Thyroid gland (tissue), 4 donors: ENCODE measurements around the gene CCND3. TPM values are rescaled to one million over a fixed set of nuclear protein-coding genes. Genes with fewer than 3 reads are reported as not detected.

Experiments used
- DNase-seq, 2 donors: peaks; one replicate each; pipeline ENCODE4 v3.0.0-alpha.2; 2019
- H3K27ac ChIP-seq, 3 donors: fragments of 200-600 bp; sonication (generic); 1 replicate in 2 of 3; 2 replicates in 1 of 3; pipeline ENCODE4 v1.5.1; 2016 to 2019; ENCODE audit warnings: mild to moderate bottlenecking in 1 of 3, moderate library complexity in 1 of 3
- H3K27me3 ChIP-seq: fragments of 200-600 bp; sonication (generic); one replicate; pipeline ENCODE4 v1.5.1; 2019
- H3K36me3 ChIP-seq, 2 donors: fragments of 200-600 bp; sonication (generic); one replicate each; pipeline ENCODE4 v1.5.1; 2016 to 2019
- H3K4me1 ChIP-seq, 2 donors: fragments of 200-600 bp; sonication (generic); one replicate each; pipeline ENCODE4 v1.5.1; 2017 to 2019
- H3K4me3 ChIP-seq, 3 donors: fragments of 200-600 bp; sonication (generic); replicated peaks in 1 of 3; 1 replicate in 2 of 3; 2 replicates in 1 of 3; pipeline ENCODE4 v1.5.1; 2016; ENCODE audit warnings: mild to moderate bottlenecking in 1 of 3
- H3K9me3 ChIP-seq: fragments of 200-600 bp; sonication (generic); one replicate; pipeline ENCODE4 v1.5.1; 2017
- POLR2A ChIP-seq, 2 donors: fragments of 450-650 bp; IDR thresholded peaks; one replicate each; pipeline ENCODE4 v1.6.1; 2017; ENCODE audit warnings: antibody characterized with exemption in 2 of 2, mild to moderate bottlenecking in 2 of 2, moderate library complexity in 1 of 2
- WGBS, 2 donors: methylation state at CpG; one replicate each; pipeline ENCODE4 v1.1.5; 2017; 5-methylcytosine and 5-hydroxymethylcytosine counted together
- intact Hi-C: fragments of 100-400 bp; cut with DNase I; formaldehyde crosslinking; loops from one replicate; pipeline ENCODE4 v1.15.1; 2023
- total RNA-seq, 4 donors: library from RNA; depleted of rRNA; stranded (reverse); fragments of >200 nt; gene quantifications; one replicate each; pipeline ENCODE4 v1.2.3, GENCODE V29; 2016
- TF ChIP-seq, protein P1 (sequence below), 6 experiments: fragments of 200-600 bp in 3 of 6; fragments of 450-650 bp in 3 of 6; sonication (generic) in 3 of 6; IDR thresholded peaks; one replicate each; pipeline ENCODE4 v1.5.1; 2016 to 2019; ENCODE audit warnings: antibody characterized with exemption in 6 of 6, mild to moderate bottlenecking in 2 of 6, inconsistent platforms in 1 of 6, moderate library complexity in 1 of 6

Gene CCND3
- total RNA-seq, 4 donors from 2014 or later: 103 to 204 (median 166) TPM

DNA sequence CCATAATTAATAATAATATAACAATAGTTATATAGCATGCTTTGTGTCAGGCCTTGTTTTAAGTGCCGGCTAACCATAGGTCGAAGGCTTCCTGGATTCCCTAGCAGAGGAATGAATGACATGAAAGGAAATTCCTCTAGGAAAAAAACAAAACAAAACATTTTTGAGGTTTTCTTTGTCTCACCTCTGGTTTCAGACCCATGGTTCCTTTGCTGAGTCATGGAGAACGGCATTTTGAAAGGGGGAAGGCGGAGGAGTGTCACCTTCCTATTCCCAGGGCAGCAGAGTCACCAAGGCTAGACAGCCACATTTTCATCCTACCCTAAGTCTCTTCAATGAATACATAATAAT is 25.3 kb upstream of the CCND3 start:
- Histone ChIP-seq H3K27me3 (no peaks in the 10 kb centered on the region), H3K36me3 (no peaks in the 10 kb centered on the region), H3K4me1 (peaks cover 3 to 5% of the 10 kb centered on the region in 2 donors), H3K9me3 (no peaks in the 10 kb centered on the region), H3K4me3 (no peak overlapping the region), H3K27ac (no peak overlapping the region)
- TF ChIP-seq, protein P1, sequence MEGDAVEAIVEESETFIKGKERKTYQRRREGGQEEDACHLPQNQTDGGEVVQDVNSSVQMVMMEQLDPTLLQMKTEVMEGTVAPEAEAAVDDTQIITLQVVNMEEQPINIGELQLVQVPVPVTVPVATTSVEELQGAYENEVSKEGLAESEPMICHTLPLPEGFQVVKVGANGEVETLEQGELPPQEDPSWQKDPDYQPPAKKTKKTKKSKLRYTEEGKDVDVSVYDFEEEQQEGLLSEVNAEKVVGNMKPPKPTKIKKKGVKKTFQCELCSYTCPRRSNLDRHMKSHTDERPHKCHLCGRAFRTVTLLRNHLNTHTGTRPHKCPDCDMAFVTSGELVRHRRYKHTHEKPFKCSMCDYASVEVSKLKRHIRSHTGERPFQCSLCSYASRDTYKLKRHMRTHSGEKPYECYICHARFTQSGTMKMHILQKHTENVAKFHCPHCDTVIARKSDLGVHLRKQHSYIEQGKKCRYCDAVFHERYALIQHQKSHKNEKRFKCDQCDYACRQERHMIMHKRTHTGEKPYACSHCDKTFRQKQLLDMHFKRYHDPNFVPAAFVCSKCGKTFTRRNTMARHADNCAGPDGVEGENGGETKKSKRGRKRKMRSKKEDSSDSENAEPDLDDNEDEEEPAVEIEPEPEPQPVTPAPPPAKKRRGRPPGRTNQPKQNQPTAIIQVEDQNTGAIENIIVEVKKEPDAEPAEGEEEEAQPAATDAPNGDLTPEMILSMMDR (IDR thresholded peaks at IDR 0.05): no peak
- TF ChIP-seq POLR2A (IDR thresholded peaks at IDR 0.05): no peak
- intact Hi-C loops: no loop called here
- WGBS, 2 donors: 70 to 81% methylated on average over 4 of the region's 4 CpGs
- DNase-seq: no peak

DNA sequence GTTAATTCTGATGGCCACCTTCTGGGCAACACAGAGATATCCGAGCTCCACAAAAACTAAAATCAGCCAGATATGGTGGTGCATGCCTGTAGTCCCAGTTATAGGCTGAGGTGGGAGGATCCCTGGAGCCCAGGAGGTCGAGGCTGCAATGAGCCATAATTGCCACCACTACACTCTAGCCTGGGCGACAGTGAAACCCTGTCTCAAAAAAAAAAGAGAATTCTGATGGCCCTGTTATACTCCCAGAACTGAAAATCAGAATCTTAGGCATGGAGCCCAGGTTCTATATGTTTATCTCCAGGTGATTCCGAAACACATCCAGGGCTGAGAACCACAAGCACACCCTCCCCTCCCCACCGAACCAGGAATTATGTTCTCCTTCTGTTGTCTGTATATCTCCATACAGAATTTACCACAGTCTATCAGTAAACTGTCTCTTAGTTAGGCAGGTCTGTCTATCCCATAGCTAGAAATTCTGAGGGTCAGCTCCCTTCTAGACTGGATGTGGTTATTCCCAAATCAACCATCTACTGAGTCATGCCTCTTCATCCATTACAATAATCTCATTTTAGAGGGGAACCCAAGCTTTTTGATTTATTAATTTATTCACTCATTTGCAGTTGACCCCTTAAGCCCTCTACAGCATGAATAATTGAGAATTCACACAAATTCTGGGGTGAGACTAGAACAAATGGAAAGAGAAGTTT is 24.8 kb upstream of the CCND3 start:
- H3K9me3 ChIP-seq: no peaks in the 10 kb centered on the region
- 76 to 84% methylated on average over 4 to 5 of the region's 5 CpGs for WGBS, 2 donors
- no peaks in the 10 kb centered on the region for H3K36me3 ChIP-seq

DNA sequence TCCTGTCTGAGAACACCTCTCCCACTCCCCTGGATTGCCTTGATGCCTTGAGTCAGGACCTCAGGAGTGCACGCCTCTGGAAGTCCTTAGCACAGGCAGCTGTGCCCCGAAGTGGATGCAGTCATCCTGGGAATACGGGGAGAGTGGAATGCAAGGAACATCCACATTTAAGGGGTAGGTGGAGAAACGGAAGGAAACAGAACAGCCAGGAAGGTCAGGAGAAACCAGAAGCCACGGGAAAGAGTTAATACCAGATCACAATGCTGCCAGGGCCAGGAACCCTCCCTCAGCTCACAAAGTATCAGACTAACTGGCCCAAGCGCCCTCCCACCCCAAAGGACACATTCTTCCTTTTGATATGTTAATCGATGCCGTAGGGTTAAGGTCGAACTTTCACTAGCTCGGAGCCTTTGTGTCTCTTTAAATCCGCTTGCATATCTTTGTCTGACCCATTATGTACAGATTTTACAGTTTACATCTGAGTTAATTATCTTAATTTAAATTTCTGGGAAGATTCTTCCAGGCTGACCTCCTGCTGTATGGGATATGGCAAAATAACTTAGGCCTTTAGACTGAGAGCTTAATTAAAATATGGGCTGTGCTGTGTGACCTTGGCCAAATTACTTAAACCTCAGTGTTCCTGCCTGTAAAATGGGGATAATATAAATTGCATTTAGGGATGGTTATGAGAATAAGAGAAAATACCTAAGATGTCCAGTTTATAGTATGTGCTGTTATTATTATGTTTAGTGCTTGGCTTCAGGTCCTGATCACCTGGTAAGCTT is 24.0 kb upstream of the CCND3 start:
- intact Hi-C loops: no loop called here
- Histone ChIP-seq H3K4me3 (no peak overlapping the region), H3K27me3 (no peaks in the 10 kb centered on the region), H3K27ac (no peak overlapping the region), H3K4me1 (peaks cover 3 to 4% of the 10 kb centered on the region in 2 donors), H3K36me3 (no peaks in the 10 kb centered on the region), H3K9me3 (no peaks in the 10 kb centered on the region)
- TF ChIP-seq POLR2A (IDR thresholded peaks at IDR 0.05): no peak
- TF ChIP-seq, protein P1 (IDR thresholded peaks at IDR 0.05): no peak
- no peak for DNase-seq
- WGBS, 2 donors: 73 to 74% methylated on average over 11 of the region's 11 CpGs

More for the DNA sequence above, 24.8 kb upstream of the CCND3 start:
- no peak overlapping the region for H3K4me3 ChIP-seq
- no peaks in the 10 kb centered on the region for H3K27me3 ChIP-seq
- no peak for TF ChIP-seq POLR2A (IDR thresholded peaks at IDR 0.05)
- TF ChIP-seq, protein P1 (IDR thresholded peaks at IDR 0.05): no peak
- no peak overlapping the region for H3K27ac ChIP-seq
- H3K4me1 ChIP-seq: peaks cover 3 to 5% of the 10 kb centered on the region in 2 donors
- intact Hi-C loops: no loop called here
- DNase-seq: no peak

DNA sequence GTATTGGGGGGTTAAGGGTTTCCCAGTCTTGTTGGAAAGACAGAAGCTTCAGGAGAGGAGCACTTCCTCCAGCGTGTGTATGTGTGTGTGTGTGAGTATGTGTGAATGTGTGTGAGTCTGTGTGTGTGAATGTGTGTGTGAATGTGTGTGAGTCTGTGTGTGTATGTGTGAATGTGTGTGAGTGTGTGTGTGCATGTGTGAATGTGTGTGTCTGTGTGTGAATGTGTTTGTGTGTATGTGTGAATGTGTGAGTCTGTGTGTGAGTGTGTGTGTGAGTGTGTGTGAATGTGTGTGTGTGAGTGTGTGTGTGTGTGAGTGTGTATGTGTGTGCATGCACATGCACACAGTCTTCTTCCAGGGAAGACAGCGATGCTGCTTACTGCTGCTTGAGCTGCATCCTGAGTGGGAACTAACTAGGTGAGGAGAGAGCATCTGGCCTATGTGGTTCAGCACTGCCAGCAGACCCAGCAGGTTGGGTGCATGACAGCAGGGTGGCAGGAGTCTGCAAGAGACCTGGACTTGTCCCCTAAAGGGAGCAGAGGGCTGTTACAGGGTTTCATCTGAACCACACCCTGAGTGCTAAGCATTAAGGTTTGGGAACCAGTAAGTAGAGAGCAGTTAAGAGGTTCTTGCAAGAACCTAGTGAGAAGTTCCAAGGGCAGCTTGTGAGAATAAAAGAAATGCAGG is 22.7 kb upstream of the CCND3 start:
- Histone ChIP-seq H3K36me3 (no peaks in the 10 kb centered on the region), H3K27ac (no peak overlapping the region), H3K4me1 (no peaks in the 10 kb centered on the region), H3K27me3 (no peaks in the 10 kb centered on the region), H3K9me3 (no peaks in the 10 kb centered on the region), H3K4me3 (no peak overlapping the region)
- intact Hi-C loops: no loop called here
- TF ChIP-seq, protein P1 (IDR thresholded peaks at IDR 0.05): no peak
- TF ChIP-seq POLR2A (IDR thresholded peaks at IDR 0.05): no peak
- DNase-seq: no peak
- WGBS, 2 donors: 89 to 90% methylated on average over 2 of the region's 2 CpGs
